Measurements from ENCODE around the gene CLDN11. TPM values are rescaled to one million over a fixed set of nuclear protein-coding genes. Genes with fewer than 3 reads are reported as not detected.
A peak's percentile ranks its signal among the peaks of the same experiment; 100 is the strongest.

Gene CLDN11
- polyA plus RNA-seq, 3 donors: 0.11 TPM; not detected in 2

DNA sequence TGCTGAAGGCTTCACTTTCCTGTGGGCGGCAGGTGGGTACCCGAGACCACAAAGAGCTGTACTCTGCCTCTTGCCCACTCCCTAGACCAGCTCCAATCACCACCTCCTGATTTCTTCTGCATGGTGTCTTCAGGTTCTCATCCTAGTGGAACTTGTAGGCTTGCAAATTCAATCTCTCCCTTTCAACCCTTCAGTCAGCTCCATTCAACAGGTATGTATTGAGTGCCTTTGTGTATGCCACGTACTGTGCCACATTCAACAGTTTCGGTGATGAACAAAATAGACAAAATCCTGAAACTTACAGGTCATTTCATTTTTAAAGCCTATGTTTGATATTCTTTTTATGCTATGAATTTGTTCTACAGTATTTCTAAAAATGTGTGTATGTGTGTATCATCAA lies 5.4 kb upstream of the CLDN11 start:
- peaks cover 0 to 6% (median 1%) of the 10 kb centered on the region in 7 donors for H3K9me3 Mint-ChIP-seq
- H3K4me1 Mint-ChIP-seq: peaks cover 2% of the 10 kb centered on the region
- H3K4me3 ChIP-seq (replicated peaks in 1 of 3; ENCODE audit: low read depth in 2 of 3, low read length in 3 of 3): no peak overlapping the region
- H3K27ac ChIP-seq (ENCODE audit: low read depth in 1 of 2, low read length in 2 of 2): no peak overlapping the region
- H3K79me2 ChIP-seq (ENCODE audit: insufficient read depth, low read length): no peaks in the 10 kb centered on the region
- H3K4me3 Mint-ChIP-seq: no peak overlapping the region
- H3K36me3 ChIP-seq (replicated peaks in 1 of 2; ENCODE audit: control insufficient read depth in 1 of 2, insufficient read depth in 2 of 2, low read length in 2 of 2): no peaks in the 10 kb centered on the region
- no peak for DNase-seq
- H3K4me1 ChIP-seq (ENCODE audit: control insufficient read depth in 1 of 2, insufficient read depth in 2 of 2, low read length in 2 of 2): peaks cover 0 to 1% of the 10 kb centered on the region in 2 donors
- no peak overlapping the region for H2AFZ ChIP-seq (ENCODE audit: insufficient read depth, low read depth, low read length, poor library complexity, severe bottlenecking)
- H4K20me1 ChIP-seq (ENCODE audit: insufficient read depth, low read length): no peaks in the 10 kb centered on the region
- TF ChIP-seq, protein P1, sequence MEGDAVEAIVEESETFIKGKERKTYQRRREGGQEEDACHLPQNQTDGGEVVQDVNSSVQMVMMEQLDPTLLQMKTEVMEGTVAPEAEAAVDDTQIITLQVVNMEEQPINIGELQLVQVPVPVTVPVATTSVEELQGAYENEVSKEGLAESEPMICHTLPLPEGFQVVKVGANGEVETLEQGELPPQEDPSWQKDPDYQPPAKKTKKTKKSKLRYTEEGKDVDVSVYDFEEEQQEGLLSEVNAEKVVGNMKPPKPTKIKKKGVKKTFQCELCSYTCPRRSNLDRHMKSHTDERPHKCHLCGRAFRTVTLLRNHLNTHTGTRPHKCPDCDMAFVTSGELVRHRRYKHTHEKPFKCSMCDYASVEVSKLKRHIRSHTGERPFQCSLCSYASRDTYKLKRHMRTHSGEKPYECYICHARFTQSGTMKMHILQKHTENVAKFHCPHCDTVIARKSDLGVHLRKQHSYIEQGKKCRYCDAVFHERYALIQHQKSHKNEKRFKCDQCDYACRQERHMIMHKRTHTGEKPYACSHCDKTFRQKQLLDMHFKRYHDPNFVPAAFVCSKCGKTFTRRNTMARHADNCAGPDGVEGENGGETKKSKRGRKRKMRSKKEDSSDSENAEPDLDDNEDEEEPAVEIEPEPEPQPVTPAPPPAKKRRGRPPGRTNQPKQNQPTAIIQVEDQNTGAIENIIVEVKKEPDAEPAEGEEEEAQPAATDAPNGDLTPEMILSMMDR (IDR thresholded peaks at IDR 0.05): no peak
- no peak overlapping the region for H3K27ac Mint-ChIP-seq
- H3K36me3 Mint-ChIP-seq: peaks cover 1 to 2% of the 10 kb centered on the region in 2 donors
- 100% methylated on average over 2 of the region's 4 CpGs for WGBS (ENCODE audit: insufficient coverage)
- H3K4me2 ChIP-seq (replicated peaks; ENCODE audit: extremely low read depth, low read length, poor library complexity, severe bottlenecking): no peak overlapping the region
- peaks cover 0 to 4% of the 10 kb centered on the region in 2 donors for H3K9me3 ChIP-seq (replicated peaks in 1 of 2; ENCODE audit: control insufficient read depth in 1 of 2, insufficient read depth in 1 of 2, low read length in 2 of 2)
- intact Hi-C loops (cut with micrococcal nuclease): loop anchor here in 1 of 2 donors (10.0 kb wide), 1 partner anchor 98 kb away; no protein-coding TSS in a partner anchor
- H3K27me3 ChIP-seq (ENCODE audit: control insufficient read depth in 2 of 2, insufficient read depth in 2 of 2, low read length in 2 of 2): peaks cover 19 to 22% of the 10 kb centered on the region in 2 donors
- peaks cover 20 to 39% (median 21%) of the 10 kb centered on the region in 3 donors for H3K27me3 Mint-ChIP-seq (ENCODE audit: low read depth in 3 of 3)
- no peak overlapping the region for H3K9ac ChIP-seq (ENCODE audit: insufficient read depth, low read length, poor library complexity, severe bottlenecking)

DNA sequence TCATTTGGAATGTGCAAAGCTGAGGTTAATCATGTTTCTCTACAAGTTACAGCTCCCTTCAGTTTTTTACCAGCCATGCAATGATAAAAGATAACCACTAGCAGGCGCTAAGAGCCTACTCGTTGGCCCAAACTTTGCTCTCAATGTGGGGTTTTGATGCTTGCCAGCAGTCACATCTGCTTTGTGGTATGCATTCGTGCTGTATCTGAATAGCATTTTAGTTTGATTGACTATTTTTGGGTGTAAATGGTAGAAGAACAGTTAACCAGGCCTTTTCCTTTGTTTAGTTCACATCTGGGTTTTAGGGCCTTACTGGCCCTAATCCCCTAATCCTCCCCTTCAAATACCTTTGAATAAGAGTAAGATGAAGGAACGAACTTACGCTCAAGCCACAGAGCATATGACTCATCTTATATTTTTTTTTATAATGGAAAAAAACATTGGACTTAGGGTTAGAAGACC lies 4.4 kb upstream of the CLDN11 start:
- peak overlapping the region in 1 of 2 donors; percentile 31 for H3K4me3 Mint-ChIP-seq
- peaks cover 0 to 9% (median 3%) of the 10 kb centered on the region in 7 donors for H3K9me3 Mint-ChIP-seq
- no peak overlapping the region for H3K4me3 ChIP-seq (replicated peaks in 1 of 3; ENCODE audit: low read depth in 2 of 3, low read length in 3 of 3)
- H3K36me3 ChIP-seq (replicated peaks in 1 of 2; ENCODE audit: control insufficient read depth in 1 of 2, insufficient read depth in 2 of 2, low read length in 2 of 2): no peaks in the 10 kb centered on the region
- H3K4me1 ChIP-seq (ENCODE audit: control insufficient read depth in 1 of 2, insufficient read depth in 2 of 2, low read length in 2 of 2): peaks cover 4 to 10% of the 10 kb centered on the region in 2 donors
- H4K20me1 ChIP-seq (ENCODE audit: insufficient read depth, low read length): no peaks in the 10 kb centered on the region
- H3K4me2 ChIP-seq (replicated peaks; ENCODE audit: extremely low read depth, low read length, poor library complexity, severe bottlenecking): no peak overlapping the region
- no peak overlapping the region for H2AFZ ChIP-seq (ENCODE audit: insufficient read depth, low read depth, low read length, poor library complexity, severe bottlenecking)
- no peak overlapping the region for H3K27ac ChIP-seq (ENCODE audit: low read depth in 1 of 2, low read length in 2 of 2)
- 0% methylated on average over 2 of the region's 5 CpGs for WGBS (ENCODE audit: insufficient coverage)
- H3K27me3 Mint-ChIP-seq (ENCODE audit: low read depth in 3 of 3): peaks cover 24 to 47% (median 27%) of the 10 kb centered on the region in 3 donors
- H3K9ac ChIP-seq (ENCODE audit: insufficient read depth, low read length, poor library complexity, severe bottlenecking): no peak overlapping the region
- no peaks in the 10 kb centered on the region for H3K79me2 ChIP-seq (ENCODE audit: insufficient read depth, low read length)
- H3K36me3 Mint-ChIP-seq: peaks cover 3% of the 10 kb centered on the region in 2 donors
- H3K9me3 ChIP-seq (replicated peaks in 1 of 2; ENCODE audit: control insufficient read depth in 1 of 2, insufficient read depth in 1 of 2, low read length in 2 of 2): peaks cover 0 to 13% of the 10 kb centered on the region in 2 donors
- TF ChIP-seq, protein P1 (IDR thresholded peaks at IDR 0.05): peak; percentile 91
- intact Hi-C loops (cut with micrococcal nuclease): loop anchor here in 1 of 2 donors (10.0 kb wide), 1 partner anchor 99 kb away; no protein-coding TSS in a partner anchor
- peak; percentile 25 to 54 (median 35) for DNase-seq
- no peak overlapping the region for H3K27ac Mint-ChIP-seq
- H3K27me3 ChIP-seq (ENCODE audit: control insufficient read depth in 2 of 2, insufficient read depth in 2 of 2, low read length in 2 of 2): peaks cover 26 to 30% of the 10 kb centered on the region in 2 donors
- H3K4me1 Mint-ChIP-seq: peaks cover 7% of the 10 kb centered on the region
